GM21717 (cell line): ENCODE data around the gene POU6F2.
"Not testable (repeated sequence)": the region's sequence is repeated elsewhere in the genome, so short reads cannot be mapped to it uniquely, and the experiment has no call there.

Source experiments
- ATAC-seq: cut with Tn5 transposase; IDR thresholded peaks from one replicate; pipeline ENCODE4 v1.9.1; 2021; ENCODE audit warnings: mild to moderate bottlenecking, moderate library complexity; ENCODE audit not compliant: unreplicated experiment

POU6F2 gene

DNA sequence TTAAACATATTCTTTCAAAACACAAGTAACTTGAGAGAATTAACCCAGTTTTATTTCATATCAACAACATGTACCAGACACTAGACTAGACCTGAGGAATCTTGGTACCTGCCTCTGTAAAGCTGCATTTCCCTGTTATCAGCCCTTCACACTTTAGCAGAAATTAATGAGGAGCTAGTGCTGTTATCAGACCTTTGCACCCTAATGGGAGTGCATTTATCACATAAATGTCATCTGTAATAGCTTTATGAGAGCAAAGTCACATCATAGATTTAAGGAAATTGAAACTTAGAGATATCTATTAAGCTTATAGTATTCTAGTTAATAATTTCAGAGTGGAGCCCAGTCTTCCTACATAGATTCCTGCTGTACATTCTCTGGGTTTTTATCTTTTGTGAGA, 318.1 kb downstream of the POU6F2 start:
- no peak for ATAC-seq

DNA sequence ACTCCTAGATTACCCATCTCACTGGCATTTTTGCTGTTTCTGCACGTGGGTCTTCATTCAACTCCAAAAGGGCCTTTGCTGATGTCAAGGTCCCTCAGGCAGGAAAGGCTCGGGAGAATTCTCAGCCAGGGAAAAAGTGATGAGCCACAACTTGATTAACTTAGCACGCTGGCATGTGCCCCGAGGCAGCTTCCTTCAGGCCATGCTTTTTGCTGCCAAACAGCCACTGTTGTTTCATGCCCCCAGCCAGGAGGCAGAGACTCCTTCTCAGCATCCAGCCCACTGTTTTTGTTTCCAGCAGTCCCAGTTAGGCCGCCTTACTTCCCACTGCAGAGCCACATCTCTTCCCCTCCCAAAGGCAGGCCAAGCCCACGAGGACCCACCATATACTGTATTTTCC, 322.0 kb downstream of the POU6F2 start:
- no peak for ATAC-seq

GRCh38 chr7:39300276-39300675, 322.6 kb downstream of the POU6F2 start:
- no peak for ATAC-seq

GRCh38 chr7:39301543-39301942, 323.8 kb downstream of the POU6F2 start:
- ATAC-seq = no peak

GRCh38 chr7:39304178-39304577, 326.5 kb downstream of the POU6F2 start:
- no peak for ATAC-seq

DNA sequence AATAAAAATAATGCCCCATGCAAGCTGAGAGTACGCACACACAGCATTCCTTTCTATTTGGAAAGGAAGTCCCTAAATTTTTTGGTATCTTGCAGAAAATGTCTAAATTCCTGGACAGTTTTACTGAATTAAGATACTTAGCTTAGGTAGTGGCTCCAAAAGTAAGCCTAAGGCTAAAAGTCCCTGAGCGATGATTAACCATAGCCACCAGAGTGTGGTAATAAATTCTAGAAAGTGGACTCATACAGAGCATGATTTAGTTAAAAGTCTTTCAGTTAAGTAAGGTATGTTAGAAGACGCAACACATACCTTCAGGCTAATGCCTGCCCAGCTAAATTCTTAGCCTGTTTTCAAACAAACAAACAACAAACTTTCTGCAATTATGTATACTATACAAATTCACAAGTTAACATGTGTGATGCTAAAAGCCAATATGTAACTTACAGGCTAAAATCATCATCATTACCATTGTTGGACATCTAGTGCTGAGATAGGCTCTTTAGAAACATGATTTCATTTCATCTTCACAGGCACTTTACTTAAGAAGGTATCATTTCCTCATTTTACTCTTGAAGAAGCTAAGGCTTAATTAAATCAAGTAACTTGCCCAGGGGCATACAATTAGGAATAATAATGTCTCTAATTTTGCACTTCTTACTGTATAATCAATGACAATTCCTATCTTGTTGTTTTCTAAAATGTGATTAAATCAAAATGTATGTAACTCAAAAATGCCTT, 327.1 kb downstream of the POU6F2 start:
- no peak for ATAC-seq

DNA sequence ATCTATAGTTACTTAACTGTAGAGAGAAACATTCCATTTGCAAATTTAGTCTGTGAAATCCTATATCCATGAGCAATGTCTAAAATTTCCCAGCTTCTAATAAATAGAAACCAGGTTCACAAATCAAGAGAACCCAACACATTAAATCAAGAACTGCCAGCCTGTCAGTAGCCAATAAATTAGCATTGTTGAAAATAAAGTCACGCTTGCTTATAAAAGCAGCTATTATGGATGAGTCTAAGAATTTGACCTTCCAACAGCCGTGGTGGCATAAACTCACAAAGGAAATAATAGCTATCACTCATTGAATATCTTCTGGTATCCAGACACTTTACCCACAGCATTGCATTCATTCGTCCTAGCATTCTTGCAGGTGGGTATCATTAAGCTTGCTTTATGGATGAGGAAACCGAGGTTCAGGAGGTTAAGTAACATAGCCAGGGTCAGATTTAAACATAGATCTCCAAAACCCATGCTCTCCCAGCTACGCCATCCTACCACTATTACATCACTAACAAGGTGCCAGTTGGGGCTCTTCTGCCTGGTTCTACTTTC, 328.4 kb downstream of the POU6F2 start:
- ATAC-seq = no peak

DNA sequence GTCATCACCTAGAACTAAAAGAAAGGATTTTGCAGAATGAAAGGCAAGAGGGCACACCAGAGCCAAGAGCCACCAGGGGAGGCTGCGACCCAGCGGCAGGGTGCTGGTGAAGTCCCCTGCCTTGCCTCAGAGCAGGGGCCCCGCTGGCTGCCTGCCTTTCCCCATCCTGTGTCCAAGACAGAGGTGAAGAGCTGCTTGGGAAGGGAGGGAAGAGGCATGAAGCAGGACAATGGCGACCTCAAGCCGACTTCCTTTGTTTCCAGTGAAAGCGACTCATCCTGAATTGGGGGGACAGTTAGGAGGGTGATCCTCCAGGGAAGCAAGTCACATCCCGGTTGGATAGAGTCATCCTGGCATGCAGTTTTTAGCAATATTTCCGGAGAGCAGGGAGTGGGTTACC, 333.0 kb downstream of the POU6F2 start:
- ATAC-seq = no peak

GRCh38 chr7:39312254-39312989, 334.7 kb downstream of the POU6F2 start:
- no peak for ATAC-seq

DNA sequence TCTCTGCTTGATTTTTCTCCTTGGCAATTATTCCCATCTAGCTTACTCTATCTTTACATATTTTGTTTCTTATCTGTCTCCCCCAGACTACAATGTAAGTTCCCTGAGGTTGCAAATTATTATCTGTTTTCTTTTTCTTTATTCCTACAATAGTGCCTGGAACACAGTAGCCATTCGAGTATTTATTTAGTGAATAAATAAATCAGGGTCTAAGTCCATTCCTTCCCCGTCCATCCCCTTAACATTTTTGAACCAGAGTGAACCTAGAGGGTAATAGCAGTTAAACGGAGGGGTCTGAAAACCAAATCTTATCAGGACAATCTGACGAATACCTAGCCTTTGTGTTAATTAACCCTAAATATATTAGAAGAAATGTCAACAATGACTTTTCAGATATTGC, 335.7 kb downstream of the POU6F2 start:
- no peak for ATAC-seq

DNA sequence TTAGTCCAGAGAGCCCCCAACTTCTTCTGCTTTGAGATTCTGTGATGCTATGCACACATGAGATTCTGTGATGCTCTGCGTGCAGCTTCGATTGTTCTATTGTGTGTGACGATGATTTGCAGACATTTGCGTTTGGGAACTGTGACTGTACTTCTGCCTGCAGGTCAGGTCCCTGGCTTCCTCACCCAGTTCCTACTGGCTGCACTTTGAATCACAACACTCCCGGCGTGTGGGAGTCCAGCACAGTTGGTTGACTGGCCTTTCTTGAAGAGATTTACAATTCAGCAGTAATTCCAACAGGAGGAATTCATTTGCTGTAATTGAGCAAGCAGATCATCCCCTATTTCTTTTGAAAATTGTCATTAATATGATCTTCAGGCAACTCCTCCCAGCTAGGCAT, 336.3 kb downstream of the POU6F2 start:
- no peak for ATAC-seq

DNA sequence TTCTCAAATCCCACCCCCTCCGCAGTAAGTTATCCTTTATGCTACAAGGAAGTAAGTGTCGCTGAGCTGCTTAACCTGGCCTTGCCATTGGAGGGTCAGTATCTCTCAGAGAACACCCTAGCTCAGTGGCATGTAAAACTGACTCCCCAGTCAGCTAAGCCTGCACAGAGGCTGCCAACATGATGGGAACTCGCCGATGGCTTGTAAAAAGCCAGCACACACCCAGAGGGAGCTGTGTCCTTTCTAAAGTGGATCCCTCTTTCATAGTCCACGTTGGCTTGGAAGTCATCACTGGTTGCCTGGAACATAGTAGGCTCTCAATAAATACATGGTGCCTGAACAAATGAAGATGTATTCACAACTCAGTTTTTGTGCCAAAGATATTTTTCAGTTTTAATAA, 339.4 kb downstream of the POU6F2 start:
- no peak for ATAC-seq

GRCh38 chr7:39317896-39318295, 340.2 kb downstream of the POU6F2 start:
- ATAC-seq = no peak

GRCh38 chr7:39321245-39321644, 343.5 kb downstream of the POU6F2 start:
- no peak for ATAC-seq

DNA sequence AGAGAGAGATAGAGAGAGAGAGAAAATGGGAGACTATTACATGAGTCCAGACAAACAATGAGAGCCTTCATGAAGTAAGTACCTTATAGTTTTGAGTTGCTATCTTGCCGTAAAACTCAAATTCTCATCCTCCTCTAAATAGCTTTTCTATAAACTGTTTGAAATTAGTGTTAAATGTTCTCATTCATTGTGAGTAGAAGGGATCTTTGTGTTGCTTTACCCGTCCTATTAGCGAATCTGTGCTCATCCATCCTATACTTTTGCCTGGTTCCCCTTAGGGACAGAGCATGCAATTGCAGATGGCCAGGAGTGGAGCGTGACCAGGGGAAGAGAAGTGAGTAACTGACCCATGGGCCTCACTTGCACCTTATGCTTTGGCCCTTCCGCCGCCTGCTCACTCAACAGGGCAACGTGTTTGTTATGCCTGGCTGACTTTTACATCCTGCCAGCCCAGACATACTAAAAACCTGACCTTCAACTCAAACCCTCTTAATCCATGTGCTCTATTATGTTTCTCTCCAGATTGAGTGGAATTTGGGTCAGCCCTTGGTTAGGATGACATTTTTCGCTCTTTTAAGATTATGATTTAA, 344.3 kb downstream of the POU6F2 start:
- no peak for ATAC-seq

DNA sequence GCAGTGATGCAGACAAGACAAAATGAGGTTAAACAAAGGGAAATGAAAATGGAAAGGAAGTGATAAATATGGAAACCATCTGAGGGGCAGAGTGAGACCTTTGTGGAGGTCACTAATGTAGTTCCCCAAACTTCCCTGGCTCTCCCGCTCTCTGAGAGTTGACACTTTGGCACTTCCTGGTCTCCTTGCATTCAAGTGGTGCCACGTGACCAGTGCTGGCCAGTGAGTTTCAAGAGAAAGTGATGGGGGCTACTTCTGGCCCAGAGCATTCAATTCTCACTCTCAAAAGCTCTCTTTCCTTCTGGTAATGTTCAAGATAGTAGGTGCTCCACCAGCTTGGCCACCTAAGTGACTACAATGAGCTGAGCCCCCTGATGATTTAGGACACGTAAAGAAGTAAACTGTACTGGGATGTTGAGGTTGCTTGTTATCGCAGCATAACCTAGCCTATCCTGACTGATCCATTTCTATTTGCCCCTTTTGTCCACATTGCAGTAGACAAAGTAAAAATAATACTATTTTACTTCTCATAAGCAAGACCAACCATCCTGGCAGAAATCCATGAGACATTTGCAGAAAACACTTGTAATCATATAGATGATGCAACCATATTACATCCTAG, 346.5 kb downstream of the POU6F2 start:
- no peak for ATAC-seq

DNA sequence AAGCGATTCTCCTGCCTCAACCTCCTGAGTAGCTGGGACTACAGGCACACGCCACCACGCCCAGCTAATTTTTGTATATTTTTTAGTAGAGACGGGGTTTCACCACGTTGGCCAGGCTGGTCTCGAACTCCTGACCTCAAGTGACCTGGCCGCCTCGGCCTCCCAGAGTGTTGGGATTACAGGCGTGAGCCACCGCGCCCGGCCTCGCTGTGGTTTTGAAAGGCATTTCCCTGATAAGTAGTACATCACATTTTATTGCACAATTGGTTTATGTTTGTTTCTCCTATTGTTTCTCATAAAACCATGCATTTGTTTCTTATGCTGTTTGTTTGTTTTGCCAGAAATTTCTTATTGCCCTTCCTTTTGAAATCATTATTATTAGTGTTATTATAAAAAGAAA, 353.9 kb downstream of the POU6F2 start:
- not testable (repeated sequence) for ATAC-seq

DNA sequence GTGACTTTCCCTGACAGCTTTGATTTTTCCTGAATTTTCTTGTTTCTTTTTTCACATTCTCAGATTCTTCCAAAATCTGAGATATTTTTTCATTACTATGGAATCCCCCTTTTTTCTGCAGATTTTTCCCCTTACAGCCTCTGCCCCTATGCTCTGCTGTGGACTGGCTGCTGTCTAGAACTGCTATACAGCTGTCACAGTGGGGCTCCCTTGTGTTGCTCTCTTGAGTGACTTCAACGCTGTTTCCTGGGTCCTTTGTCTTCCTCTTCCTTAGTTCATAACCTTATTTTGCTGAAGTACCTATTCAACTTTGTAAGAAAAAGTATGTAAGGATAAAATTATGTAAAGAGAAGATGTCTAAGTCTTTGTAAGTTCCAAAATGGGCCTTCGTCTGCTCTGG, 354.4 kb downstream of the POU6F2 start:
- ATAC-seq = no peak

DNA sequence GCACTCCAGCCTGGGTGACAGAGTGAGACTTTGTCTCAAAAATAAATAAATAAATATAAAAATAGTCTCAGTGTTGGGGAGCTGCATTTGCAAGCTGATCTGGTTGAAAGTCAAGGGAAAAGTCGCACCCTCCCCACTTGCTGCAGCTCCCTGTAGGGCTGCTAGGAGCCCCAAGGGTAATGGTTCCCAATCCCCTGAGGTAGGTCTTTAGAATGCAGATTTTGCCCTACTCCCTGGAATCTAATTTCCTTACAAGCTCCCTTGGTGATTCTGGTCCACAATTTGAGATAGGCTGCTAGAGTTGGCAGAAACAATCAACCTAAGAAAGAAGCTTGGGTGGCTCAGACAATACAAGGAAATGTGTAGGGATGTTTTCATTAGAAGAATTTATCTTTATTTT, 356.0 kb downstream of the POU6F2 start:
- ATAC-seq = no peak

- no peak for ATAC-seq
Measured at GRCh38 chr7:39336442-39336841, 358.7 kb downstream of the POU6F2 start.

DNA sequence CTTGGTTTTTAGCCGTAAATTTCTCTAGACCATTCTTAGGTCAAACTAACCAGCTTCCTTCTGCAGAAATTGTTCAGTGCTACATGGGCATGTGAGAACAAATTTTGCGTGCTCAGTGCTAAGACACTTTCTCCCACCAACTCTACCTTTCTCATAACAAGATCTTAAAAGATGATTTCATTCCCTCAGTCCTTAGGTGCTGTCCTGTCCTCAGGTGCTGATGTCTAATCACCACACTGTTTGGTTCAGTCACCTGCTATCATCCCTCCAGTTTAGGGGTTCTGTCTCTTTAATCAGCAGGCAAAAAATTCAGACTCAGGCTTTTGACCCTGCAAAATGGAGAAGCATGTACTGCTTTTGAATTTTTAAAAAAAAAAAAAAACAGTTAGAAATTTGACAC, 361.0 kb downstream of the POU6F2 start:
- ATAC-seq = no peak
